GM18951 (cell line): ENCODE data around the gene ARL6IP6.

Source experiments
- POLR2A ChIP-seq: IDR thresholded peaks from 4 replicates; pipeline ENCODE4 v1.6.1; 2011; ENCODE audit warnings: mild to moderate bottlenecking; ENCODE audit not compliant: insufficient read length, insufficient read depth; ENCODE audit errors: extremely low read depth
- in situ Hi-C: fragments of 300-500 bp; cut with MboI; formaldehyde crosslinking; loops from one replicate; pipeline ENCODE4 v1.12.0; 2022; ENCODE audit warnings: low sequenced_read_pairs, mixed read lengths, inconsistent platforms; ENCODE audit not compliant: unreplicated experiment

Gene ARL6IP6

DNA sequence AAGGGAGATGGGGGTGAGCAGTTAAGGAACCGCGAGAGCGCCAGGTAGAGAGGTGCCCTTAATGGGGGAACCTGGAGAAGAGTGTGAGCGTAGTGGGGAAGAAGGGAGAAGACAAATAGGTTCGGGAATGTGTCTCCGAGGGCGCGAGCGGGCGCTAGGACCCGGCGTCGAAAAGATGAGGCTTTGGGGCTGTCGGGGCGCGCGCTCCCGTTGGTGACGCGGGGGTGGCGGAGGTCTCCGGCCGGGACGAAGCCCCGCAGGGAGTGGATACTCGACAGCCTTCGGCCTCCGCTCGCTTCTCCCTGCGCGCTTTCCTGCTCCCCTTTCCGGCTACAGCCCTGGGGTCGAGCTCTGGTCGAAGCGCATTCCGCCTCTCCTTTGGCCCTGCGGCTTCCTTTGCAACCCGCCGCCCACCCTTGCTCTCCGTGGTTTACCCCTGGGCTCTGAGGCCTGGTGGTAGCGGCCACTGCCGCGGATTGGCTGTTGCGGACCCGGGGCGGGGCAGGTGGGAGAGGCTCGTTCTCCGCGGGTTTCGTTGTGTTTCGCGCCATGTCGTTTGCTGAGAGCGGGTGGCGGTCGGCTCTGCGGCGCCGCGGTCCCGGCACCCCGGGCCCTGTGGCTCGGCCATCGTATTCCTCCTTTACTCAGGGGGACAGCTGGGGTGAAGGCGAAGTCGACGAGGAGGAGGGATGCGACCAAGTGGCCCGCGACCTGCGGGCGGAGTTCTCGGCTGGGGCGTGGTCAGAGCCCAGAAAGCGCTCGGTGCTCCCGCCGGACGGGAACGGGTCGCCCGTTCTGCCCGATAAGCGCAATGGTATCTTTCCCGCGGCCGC lies at the start of gene ARL6IP6:
TSS of gene ARL6IP6 (plus strand) at position 545 of the 833 bp plus-strand sequence. CDS start at position 550, 5 bp downstream.
- peak; percentile 91 for TF ChIP-seq POLR2A
- in situ Hi-C loops = no loop called here

DNA sequence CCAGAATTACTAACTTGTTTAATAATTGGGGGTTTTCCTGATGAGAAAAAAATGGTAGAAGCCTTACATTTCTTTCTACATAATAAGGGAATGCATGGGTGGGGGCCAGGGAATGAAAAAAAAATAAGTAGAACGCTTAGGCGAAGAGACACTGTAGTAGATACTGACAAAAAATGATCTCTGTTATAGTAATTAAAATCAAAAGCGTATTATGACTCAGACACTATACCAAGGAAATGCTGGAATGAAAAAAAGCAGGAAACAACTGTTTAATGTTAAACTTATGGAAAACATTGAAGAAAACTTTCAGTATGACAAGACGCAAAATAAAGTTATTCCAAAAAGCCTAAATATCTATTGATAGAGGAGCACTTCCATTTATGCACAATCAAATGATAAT lies 44.1 kb upstream of the ARL6IP6 start:
- TF ChIP-seq POLR2A = no peak

DNA sequence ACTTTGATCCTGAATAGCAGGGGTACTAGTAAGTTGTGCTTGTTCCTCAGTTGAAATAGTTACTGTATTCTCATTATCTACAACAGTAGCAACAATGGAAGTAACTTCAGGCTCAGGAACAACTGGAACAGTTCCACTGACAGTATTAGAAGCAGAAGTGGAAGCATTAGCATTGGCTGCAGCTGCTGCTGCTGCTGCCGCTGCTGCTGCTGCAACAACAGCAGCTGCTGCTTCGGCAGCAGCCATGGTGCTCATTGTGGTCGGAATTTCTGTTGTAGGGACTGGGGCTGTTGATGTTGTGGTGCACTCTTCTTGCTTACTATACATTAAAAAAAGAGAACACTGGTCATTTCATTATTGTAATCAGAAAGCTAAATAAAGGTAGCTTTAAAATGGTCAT lies 42.0 kb upstream of the ARL6IP6 start:
- no peak for TF ChIP-seq POLR2A
- in situ Hi-C loops = no loop called here

More for the DNA sequence above, 44.1 kb upstream of the ARL6IP6 start:
- in situ Hi-C loops = no loop called here

DNA sequence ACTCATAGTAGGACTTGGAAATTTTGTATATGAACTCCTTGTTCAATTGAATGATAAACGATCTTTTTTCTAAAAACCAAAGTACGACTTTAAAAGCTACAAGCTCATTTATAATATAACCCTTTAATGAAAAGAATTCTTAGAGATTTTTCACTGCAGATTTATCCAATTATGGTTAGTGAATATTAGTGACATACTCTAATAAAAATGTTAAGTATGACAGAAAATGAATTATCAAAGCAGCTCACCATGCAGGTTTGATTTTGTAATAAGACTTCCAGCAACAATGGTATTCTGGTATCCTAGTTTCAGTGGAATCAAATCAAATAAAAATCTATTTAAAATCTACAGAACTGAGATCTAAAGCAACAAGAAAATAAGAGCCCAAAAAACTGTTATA lies 39.6 kb upstream of the ARL6IP6 start:
- no peak for TF ChIP-seq POLR2A
- in situ Hi-C loops = no loop called here

DNA sequence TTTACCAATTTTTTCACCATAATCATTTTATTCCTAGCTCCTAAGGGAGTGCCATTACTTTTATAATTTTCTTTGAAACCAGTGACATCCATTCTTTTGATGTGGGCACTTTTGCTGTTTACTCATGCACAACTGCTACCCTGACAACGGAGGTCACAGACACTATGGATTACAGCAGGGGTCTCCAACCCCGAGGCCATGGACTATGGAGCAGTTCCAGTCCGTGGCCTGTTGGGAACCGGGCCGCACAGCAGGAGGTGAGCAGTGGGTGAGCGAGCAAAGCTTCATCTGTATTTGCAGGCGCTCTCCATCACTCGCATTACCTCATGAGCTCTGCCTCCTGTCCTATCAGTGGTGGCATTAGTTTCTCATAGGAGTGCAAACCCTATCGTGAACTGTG lies 35.8 kb upstream of the ARL6IP6 start:
- in situ Hi-C loops = no loop called here
- no peak for TF ChIP-seq POLR2A

DNA sequence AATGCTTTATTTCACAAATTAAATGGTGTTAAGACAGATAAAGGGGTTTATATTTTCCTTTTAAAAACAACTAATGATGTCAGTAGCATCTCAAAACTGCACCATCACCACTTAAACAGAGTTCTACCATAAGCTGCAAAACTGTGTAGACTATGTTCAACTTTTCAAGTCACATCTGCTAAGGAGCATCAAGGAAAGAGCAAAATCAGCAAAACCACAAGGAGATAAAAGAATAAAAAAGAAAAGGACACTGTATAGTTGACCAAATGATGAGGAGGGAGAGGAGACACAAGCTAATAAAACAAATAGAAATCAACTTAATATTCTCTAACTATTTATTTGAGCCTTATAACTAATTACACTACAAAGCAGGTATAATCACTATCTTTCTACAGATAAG lies 35.0 kb upstream of the ARL6IP6 start:
- no peak for TF ChIP-seq POLR2A

DNA sequence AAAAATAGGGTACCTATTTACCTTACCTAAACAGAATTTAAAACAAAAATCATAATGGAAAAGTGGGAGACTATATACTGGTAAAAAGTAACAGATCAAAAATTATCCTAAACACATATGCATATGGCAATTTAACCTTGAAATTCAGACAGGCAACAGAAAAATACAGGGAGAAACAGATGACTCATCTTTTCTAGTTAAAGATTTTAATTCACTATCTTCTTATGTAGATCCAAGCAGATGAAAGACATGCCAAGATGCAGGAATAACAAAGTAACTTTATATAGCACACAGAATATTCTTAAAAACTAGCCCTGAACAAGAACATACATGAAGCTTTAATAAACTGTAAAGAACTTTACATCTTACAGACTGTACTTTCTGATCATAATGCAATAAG lies 32.1 kb upstream of the ARL6IP6 start:
- no peak for TF ChIP-seq POLR2A
- in situ Hi-C loops = no loop called here

More for the DNA sequence above, 35.0 kb upstream of the ARL6IP6 start:
- in situ Hi-C loops = no loop called here

DNA sequence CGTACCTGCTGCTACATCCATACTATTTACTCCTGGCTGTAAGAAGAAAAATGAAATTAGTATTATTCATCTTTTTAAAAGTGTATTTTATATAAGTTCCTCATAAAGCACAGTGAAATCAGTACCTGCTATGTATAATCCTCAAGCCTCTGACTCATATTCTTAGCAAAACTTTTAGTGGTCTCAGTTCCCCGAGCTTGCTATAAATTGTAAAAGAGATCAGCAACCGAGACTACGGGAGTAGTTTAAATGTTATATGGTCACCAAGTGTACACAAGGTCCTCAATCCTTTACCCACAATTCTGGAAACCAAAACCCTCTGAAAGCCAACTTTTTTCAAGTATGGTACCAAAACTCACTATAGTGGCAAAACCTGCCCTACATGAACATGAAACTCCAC lies 25.4 kb upstream of the ARL6IP6 start:
- TF ChIP-seq POLR2A = no peak
- in situ Hi-C loops = no loop called here

DNA sequence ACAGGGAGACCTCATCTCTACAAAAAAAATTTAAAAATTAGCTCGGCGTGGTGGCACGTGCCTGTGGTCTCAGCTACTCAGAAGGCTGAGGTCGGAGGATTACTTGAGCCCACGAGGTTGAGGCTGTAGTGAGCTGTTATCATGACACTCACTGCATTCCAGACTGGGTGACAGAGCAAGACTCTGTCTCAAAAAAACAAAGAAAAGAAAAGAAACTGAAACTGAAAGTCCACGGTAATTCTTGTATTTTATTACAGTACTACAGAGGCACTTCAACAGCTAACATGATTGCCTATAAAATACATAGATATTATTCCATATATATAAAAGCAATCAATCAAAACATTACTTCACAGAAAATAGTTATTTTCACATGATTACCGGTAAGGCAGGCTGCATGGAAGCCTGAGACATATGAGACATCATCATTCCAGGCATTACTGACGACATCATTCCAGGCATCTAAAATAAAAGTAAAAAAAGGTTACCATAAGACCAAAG lies 24.2 kb upstream of the ARL6IP6 start:
- no peak for TF ChIP-seq POLR2A
- in situ Hi-C loops = no loop called here

DNA sequence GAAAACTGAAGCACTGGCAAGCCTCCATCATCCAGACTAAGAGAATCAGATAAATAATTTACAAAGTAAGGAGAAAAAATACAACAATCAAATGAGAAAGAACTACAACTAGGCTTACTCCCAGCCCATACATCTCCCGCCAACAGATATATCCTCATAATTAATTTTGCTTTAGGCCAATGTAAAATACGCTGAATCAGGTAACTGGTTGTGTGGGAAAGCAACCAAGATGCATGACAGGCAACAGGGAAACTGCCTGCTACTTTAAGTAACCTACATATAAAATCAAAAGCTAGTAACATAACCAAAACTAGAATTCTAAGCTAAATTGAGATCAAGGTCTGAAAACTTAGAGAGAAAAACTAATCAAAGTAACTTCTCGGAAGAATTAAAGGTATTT lies 22.7 kb upstream of the ARL6IP6 start:
- in situ Hi-C loops = no loop called here
- no peak for TF ChIP-seq POLR2A

DNA sequence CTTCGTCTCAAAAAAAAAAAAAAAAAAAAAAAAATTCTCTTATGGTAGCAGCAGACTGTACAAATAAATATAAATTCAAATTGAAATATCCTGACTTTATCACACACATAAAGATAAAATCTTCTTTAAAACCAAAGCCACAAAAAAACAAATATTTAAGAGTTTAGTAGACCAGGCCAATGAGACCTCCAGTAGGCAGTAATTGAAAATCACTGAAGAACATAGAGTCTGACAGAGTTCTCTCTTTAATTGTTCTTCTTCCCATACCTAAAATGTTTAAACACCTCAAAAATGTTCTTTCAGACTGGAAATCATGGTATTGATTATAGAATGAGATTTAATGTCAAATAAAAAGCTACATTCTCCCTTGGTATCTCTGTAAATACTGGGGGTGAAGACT lies 21.9 kb upstream of the ARL6IP6 start:
- in situ Hi-C loops = no loop called here
- no peak for TF ChIP-seq POLR2A

DNA sequence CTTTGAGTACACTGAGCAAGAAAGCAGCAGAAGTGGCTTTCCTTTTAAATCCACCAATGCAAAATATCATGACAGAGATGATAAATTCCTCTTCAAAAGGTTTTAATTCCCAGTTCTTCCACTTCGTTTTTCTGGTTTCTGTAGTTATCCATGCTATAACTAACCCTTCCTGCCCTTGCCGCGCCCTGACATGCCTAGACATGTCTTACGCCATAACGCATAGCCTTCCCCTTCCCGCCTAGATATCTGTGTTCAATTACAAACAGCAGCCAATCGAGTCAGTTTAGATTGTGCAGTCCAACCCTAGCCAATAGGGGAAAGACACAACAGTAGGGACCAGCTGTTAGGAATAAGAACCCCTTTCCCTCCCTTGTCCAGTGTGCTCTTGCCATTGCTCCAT lies 17.2 kb upstream of the ARL6IP6 start:
- in situ Hi-C loops = no loop called here
- TF ChIP-seq POLR2A = no peak

DNA sequence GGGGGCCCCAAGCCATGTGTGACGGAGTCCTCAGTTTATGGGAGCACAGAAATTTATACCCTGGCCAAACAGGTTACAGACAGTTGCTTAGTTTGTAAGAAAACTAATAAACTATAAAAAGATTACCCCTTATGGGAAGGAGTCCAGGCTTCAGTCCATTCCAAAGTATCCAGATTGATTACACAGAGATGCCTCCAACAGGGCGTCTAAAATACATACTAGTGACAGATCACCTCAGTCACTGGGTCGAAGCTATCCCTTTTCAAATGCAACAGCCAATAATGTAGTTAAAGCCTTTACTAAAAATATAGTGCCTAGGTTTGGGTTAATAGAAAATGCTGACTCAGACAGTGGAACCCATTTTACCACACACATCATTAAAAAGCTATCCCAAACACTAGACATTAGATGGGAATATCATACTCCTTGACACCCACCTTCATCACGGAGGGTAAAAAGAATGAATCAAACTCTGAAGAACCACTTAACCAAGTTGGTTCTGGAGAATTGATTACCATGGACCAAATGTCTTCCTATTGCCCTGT lies 11.9 kb upstream of the ARL6IP6 start:
- no peak for TF ChIP-seq POLR2A
- in situ Hi-C loops = no loop called here

DNA sequence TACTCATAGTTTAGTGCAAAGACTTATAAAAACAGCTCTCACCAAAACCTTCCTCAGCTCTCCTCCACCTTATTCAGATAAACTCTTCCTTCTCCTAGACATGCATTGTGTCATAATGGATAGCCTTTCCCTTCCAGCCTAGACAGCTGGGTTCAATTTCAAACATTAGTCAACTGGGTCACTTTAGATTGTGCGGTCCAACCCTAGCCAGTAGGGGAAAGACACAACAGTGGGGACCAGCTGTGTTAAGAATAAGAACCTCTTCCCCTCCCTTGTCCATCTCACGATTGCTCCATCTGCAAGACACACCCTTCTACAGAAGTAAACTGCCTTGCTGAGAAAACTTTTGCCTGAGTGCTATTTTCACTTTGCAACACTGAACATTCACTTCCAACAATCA lies 9.7 kb upstream of the ARL6IP6 start:
- in situ Hi-C loops = no loop called here
- TF ChIP-seq POLR2A = no peak
